Measurements from ENCODE around the gene REXO1. TPM values are rescaled to one million over a fixed set of nuclear protein-coding genes. Genes with fewer than 3 reads are reported as not detected.

REXO1 gene
- total and polyA plus RNA-seq, 2 donors (not counting 1 experiment from before 2014, with no cell fraction given) = 6.1 to 6.8 TPM

DNA sequence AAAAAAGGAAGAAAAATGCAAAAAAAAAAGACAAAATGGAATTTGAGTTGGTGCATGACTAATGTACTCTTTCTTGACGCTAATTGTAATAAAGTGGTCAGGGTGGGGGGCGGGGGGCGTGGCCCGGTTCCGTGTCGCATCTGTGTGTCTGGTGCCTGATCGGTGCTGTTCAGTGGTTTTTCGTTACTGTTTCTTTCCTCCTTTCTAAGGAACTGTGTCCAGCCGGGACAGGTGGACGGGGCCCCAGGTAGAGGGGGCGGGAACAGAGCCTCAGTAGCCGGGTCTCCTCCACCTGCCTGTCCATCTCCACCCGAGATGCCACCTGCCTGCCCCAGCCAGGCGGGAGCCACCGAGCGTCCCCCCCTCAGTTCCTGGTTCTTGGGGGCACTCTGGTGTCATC, 68.7 kb downstream of the REXO1 start:
- H2AFZ ChIP-seq (ENCODE audit: low read length) = no peak overlapping the region
- H4K20me1 ChIP-seq (ENCODE audit: control insufficient read depth, extremely low read depth, insufficient read depth, low read length) = no peaks in the 10 kb centered on the region
- H3K27me3 ChIP-seq (ENCODE audit: control insufficient read depth, insufficient read depth, low read length) = peaks cover 28% of the 10 kb centered on the region
- no peaks in the 10 kb centered on the region for H3K9me3 ChIP-seq (ENCODE audit: control insufficient read depth, insufficient read depth, low read depth, low read length)
- DNase-seq (ENCODE audit: low read depth in 2 of 2) = no peak
- no peak overlapping the region for H3K9ac ChIP-seq (ENCODE audit: insufficient read depth, low read length)
- TF ChIP-seq, protein P1, sequence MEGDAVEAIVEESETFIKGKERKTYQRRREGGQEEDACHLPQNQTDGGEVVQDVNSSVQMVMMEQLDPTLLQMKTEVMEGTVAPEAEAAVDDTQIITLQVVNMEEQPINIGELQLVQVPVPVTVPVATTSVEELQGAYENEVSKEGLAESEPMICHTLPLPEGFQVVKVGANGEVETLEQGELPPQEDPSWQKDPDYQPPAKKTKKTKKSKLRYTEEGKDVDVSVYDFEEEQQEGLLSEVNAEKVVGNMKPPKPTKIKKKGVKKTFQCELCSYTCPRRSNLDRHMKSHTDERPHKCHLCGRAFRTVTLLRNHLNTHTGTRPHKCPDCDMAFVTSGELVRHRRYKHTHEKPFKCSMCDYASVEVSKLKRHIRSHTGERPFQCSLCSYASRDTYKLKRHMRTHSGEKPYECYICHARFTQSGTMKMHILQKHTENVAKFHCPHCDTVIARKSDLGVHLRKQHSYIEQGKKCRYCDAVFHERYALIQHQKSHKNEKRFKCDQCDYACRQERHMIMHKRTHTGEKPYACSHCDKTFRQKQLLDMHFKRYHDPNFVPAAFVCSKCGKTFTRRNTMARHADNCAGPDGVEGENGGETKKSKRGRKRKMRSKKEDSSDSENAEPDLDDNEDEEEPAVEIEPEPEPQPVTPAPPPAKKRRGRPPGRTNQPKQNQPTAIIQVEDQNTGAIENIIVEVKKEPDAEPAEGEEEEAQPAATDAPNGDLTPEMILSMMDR (conservative IDR thresholded peaks at IDR 0.05 in 1 of 2, IDR thresholded peaks at IDR 0.05 in 1 of 2; ENCODE audit: low read depth in 1 of 2, low read length in 2 of 2) = no peak
- no peak for TF ChIP-seq EZH2 (IDR thresholded peaks at IDR 0.05; ENCODE audit: low read length, missing control alignments)
- no peaks in the 10 kb centered on the region for H3K79me2 ChIP-seq (ENCODE audit: control insufficient read depth, insufficient read depth, low read length)
- H3K4me1 ChIP-seq (ENCODE audit: control insufficient read depth, extremely low read depth, insufficient read depth, low read length) = no peaks in the 10 kb centered on the region
- H3K36me3 ChIP-seq (ENCODE audit: control insufficient read depth, insufficient read depth, low read length) = no peaks in the 10 kb centered on the region
- H3K4me2 ChIP-seq (ENCODE audit: extremely low read depth, insufficient read depth, low read length) = no peak overlapping the region
- H3K4me3 ChIP-seq (replicated peaks in 1 of 4; ENCODE audit: control extremely low read depth in 1 of 4, insufficient read depth in 1 of 4, low read depth in 3 of 4, low read length in 4 of 4) = no peak overlapping the region
- no peak overlapping the region for H3K27ac ChIP-seq (ENCODE audit: insufficient read depth, low read length)

DNA sequence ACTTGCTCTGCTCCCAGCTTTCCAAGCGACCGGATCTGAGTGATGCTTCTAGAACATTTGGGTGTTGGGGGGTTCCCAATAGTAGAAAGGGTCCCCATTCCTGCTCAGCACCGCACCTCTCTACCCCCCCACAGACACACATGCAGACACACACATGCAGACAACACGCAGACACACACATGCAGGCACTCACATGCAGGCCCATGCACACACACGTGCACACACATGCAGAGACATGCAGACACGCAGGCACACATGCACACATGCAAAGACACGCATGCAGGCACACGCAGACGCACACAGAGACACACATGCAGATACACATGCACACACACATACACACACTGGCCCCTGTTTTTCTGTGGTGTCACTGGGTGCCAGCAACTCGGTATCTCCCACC, 71.1 kb downstream of the REXO1 start:
- Histone ChIP-seq H3K4me1 (ENCODE audit: control insufficient read depth, extremely low read depth, insufficient read depth, low read length) (no peaks in the 10 kb centered on the region), H3K4me2 (ENCODE audit: extremely low read depth, insufficient read depth, low read length) (no peak overlapping the region), H3K9me3 (ENCODE audit: control insufficient read depth, insufficient read depth, low read depth, low read length) (no peaks in the 10 kb centered on the region), H3K9ac (ENCODE audit: insufficient read depth, low read length) (no peak overlapping the region), H3K27ac (ENCODE audit: insufficient read depth, low read length) (no peak overlapping the region), H4K20me1 (ENCODE audit: control insufficient read depth, extremely low read depth, insufficient read depth, low read length) (no peaks in the 10 kb centered on the region), H3K4me3 (replicated peaks in 1 of 4; ENCODE audit: control extremely low read depth in 1 of 4, insufficient read depth in 1 of 4, low read depth in 3 of 4, low read length in 4 of 4) (no peak overlapping the region), H3K36me3 (ENCODE audit: control insufficient read depth, insufficient read depth, low read length) (no peaks in the 10 kb centered on the region), H2AFZ (ENCODE audit: low read length) (no peak overlapping the region), H3K27me3 (ENCODE audit: control insufficient read depth, insufficient read depth, low read length) (peaks cover 25% of the 10 kb centered on the region), H3K79me2 (ENCODE audit: control insufficient read depth, insufficient read depth, low read length) (no peaks in the 10 kb centered on the region)
- TF ChIP-seq, protein P1 (conservative IDR thresholded peaks at IDR 0.05 in 1 of 2, IDR thresholded peaks at IDR 0.05 in 1 of 2; ENCODE audit: low read depth in 1 of 2, low read length in 2 of 2) = no peak
- peak; percentile 35 for TF ChIP-seq EZH2 (IDR thresholded peaks at IDR 0.05; ENCODE audit: low read length, missing control alignments)
- DNase-seq (ENCODE audit: low read depth in 2 of 2) = no peak

DNA sequence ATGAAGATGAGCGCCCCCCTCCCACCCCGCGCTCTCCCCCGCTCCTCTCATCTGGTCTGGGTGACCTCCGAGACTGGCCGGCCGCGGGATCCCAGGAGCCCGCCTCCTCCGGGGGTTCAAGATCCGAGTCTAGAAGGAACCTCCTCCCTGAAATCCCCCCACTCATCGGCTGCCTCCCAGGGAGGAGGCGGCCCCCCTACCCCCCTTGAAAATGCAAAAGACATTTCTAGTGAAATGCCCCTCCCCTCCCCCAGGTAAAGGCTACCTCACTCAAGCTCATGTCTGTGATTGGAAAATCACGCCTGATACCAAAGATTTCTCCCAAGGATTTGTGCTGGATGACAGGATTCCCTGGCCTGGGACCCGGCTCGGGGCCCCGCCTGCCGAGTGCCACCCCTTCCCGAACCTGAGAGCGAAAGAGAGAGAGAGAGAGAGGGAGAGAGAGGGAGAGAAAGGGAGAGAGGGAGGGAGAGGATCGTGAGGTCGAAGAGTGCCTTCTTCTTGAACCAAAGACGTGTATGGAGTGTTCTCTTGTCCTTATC, 71.6 kb downstream of the REXO1 start:
- no peak overlapping the region for H2AFZ ChIP-seq (ENCODE audit: low read length)
- no peak for DNase-seq (ENCODE audit: low read depth in 2 of 2)
- no peaks in the 10 kb centered on the region for H4K20me1 ChIP-seq (ENCODE audit: control insufficient read depth, extremely low read depth, insufficient read depth, low read length)
- no peaks in the 10 kb centered on the region for H3K36me3 ChIP-seq (ENCODE audit: control insufficient read depth, insufficient read depth, low read length)
- no peaks in the 10 kb centered on the region for H3K79me2 ChIP-seq (ENCODE audit: control insufficient read depth, insufficient read depth, low read length)
- no peaks in the 10 kb centered on the region for H3K4me1 ChIP-seq (ENCODE audit: control insufficient read depth, extremely low read depth, insufficient read depth, low read length)
- H3K9me3 ChIP-seq (ENCODE audit: control insufficient read depth, insufficient read depth, low read depth, low read length) = no peaks in the 10 kb centered on the region
- H3K27ac ChIP-seq (ENCODE audit: insufficient read depth, low read length) = no peak overlapping the region
- no peak overlapping the region for H3K9ac ChIP-seq (ENCODE audit: insufficient read depth, low read length)
- TF ChIP-seq EZH2 (IDR thresholded peaks at IDR 0.05; ENCODE audit: low read length, missing control alignments) = peak; percentile 81
- TF ChIP-seq, protein P1 (conservative IDR thresholded peaks at IDR 0.05 in 1 of 2, IDR thresholded peaks at IDR 0.05 in 1 of 2; ENCODE audit: low read depth in 1 of 2, low read length in 2 of 2) = no peak
- peaks cover 25% of the 10 kb centered on the region for H3K27me3 ChIP-seq (ENCODE audit: control insufficient read depth, insufficient read depth, low read length)
- no peak overlapping the region for H3K4me3 ChIP-seq (replicated peaks in 1 of 4; ENCODE audit: control extremely low read depth in 1 of 4, insufficient read depth in 1 of 4, low read depth in 3 of 4, low read length in 4 of 4)
- no peak overlapping the region for H3K4me2 ChIP-seq (ENCODE audit: extremely low read depth, insufficient read depth, low read length)
